Tibial nerve (tissue), 4 donors: ENCODE measurements around the gene NDUFA6.

Experiments used
- EP300 ChIP-seq, 2 donors: sonication (generic); formaldehyde crosslinking; IDR thresholded peaks; one replicate each; pipeline ENCODE4 v1.6.1; 2017; ENCODE audit warnings: antibody characterized with exemption in 2 of 2, mild to moderate bottlenecking in 1 of 2
- POLR2A ChIP-seq, 2 donors: fragments of 450-650 bp; IDR thresholded peaks; one replicate each; pipeline ENCODE4 v1.6.1; 2017; ENCODE audit warnings: antibody characterized with exemption in 2 of 2, mild to moderate bottlenecking in 2 of 2, moderate library complexity in 2 of 2
- TF ChIP-seq, protein P1 (sequence below), 5 experiments: fragments of 200-600 bp in 3 of 5; fragments of 450-650 bp in 2 of 5; sonication (generic) in 3 of 5; IDR thresholded peaks; one replicate each; pipeline ENCODE4 v1.5.1; 2016 to 2019; ENCODE audit warnings: antibody characterized with exemption in 5 of 5, mild to moderate bottlenecking in 3 of 5, moderate library complexity in 2 of 5

DNA sequence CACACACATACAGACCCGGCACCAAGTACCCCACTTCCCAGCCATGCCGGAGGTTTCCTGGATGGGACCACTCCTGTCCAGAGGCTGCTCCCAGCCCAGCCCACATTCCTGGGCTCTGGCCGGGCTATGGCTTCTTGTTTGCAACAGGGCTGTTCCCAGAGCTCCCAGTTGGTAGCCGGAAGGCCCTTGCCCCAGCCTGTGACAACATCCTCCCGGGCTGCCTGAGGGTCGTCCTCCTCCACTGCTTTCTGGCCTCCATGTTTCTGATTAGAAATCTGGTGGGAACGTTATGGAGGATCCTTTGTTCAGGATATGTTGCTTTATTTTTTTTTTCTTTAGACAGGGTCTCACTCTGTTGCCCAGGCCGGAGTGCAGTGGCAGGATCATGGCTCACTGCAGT, 41.0 kb upstream of the NDUFA6 start:
- TF ChIP-seq, protein P1, sequence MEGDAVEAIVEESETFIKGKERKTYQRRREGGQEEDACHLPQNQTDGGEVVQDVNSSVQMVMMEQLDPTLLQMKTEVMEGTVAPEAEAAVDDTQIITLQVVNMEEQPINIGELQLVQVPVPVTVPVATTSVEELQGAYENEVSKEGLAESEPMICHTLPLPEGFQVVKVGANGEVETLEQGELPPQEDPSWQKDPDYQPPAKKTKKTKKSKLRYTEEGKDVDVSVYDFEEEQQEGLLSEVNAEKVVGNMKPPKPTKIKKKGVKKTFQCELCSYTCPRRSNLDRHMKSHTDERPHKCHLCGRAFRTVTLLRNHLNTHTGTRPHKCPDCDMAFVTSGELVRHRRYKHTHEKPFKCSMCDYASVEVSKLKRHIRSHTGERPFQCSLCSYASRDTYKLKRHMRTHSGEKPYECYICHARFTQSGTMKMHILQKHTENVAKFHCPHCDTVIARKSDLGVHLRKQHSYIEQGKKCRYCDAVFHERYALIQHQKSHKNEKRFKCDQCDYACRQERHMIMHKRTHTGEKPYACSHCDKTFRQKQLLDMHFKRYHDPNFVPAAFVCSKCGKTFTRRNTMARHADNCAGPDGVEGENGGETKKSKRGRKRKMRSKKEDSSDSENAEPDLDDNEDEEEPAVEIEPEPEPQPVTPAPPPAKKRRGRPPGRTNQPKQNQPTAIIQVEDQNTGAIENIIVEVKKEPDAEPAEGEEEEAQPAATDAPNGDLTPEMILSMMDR (IDR thresholded peaks at IDR 0.05) = no peak
- no peak for TF ChIP-seq POLR2A (IDR thresholded peaks at IDR 0.05)
- no peak for TF ChIP-seq EP300 (IDR thresholded peaks at IDR 0.05)
